Lung (tissue), 12 donors: ENCODE data around the gene SLX9. TPM values are rescaled to one million over a fixed set of nuclear protein-coding genes. Genes with fewer than 3 reads are reported as not detected.

ENCODE experiments used
- ATAC-seq: fragments of 200-7000 bp; cut with Tn5 transposase; one replicate; pipeline ENCODE4 v1.9.1; 2020; ENCODE audit warnings: moderate number of reproducible peaks; ENCODE audit not compliant: insufficient read depth, low FRiP score
- DNase-seq, 3 donors: peaks; one replicate each; pipeline ENCODE4 v3.0.0-alpha.2; 2013 to 2017
- H3K27ac ChIP-seq, 2 donors: one replicate each; pipeline ENCODE4 v1.5.1; 2013; ENCODE audit warnings: mild to moderate bottlenecking in 2 of 2, moderate library complexity in 2 of 2, control low read depth in 1 of 2, inconsistent platforms in 1 of 2, low read depth in 1 of 2, low read length in 1 of 2
- H3K27me3 ChIP-seq, 3 donors: one replicate each; pipeline ENCODE4 v1.5.1; 2013; ENCODE audit warnings: low read length in 2 of 3; ENCODE audit not compliant: control insufficient read depth in 3 of 3, insufficient read depth in 3 of 3
- H3K36me3 ChIP-seq, 4 donors: one replicate each; pipeline ENCODE4 v1.5.1; 2013; ENCODE audit warnings: low read length in 4 of 4, mild to moderate bottlenecking in 1 of 4, moderate library complexity in 1 of 4; ENCODE audit not compliant: control insufficient read depth in 4 of 4, insufficient read depth in 4 of 4
- H3K4me1 ChIP-seq, 5 donors: one replicate each; pipeline ENCODE4 v1.5.1; 2013; ENCODE audit warnings: low read length in 5 of 5, mild to moderate bottlenecking in 2 of 5, moderate library complexity in 1 of 5; ENCODE audit not compliant: control insufficient read depth in 5 of 5, insufficient read depth in 5 of 5
- H3K4me3 ChIP-seq: one replicate; pipeline ENCODE4 v1.5.1; 2013; ENCODE audit warnings: mild to moderate bottlenecking, control low read depth, moderate library complexity
- H3K9ac ChIP-seq, 2 donors: one replicate each; pipeline ENCODE4 v1.5.1; 2013; ENCODE audit warnings: low read length in 2 of 2, control low read depth in 1 of 2; ENCODE audit not compliant: insufficient read depth in 1 of 2
- H3K9me3 ChIP-seq, 4 donors: one replicate each; pipeline ENCODE4 v1.5.1; 2013; ENCODE audit warnings: low read length in 3 of 4, mild to moderate bottlenecking in 1 of 4, moderate library complexity in 1 of 4; ENCODE audit not compliant: control insufficient read depth in 4 of 4, insufficient read depth in 3 of 4
- CTCF ChIP-seq: IDR thresholded peaks from 2 replicates; pipeline ENCODE4 v1.5.1; 2012; ENCODE audit warnings: mild to moderate bottlenecking; ENCODE audit errors: control extremely low read depth, extremely low read depth
- WGBS, 2 donors: extraction: QIAGEN DNeasy Blood & Tissue Kit; methylation state at CpG; one replicate each; pipeline ENCODE4 v1.1.7; 2013; 5-methylcytosine and 5-hydroxymethylcytosine counted together
- polyA plus RNA-seq, 2 donors: library from polyadenylated mRNA; stranded (reverse); fragments of 200-250 nt; gene quantifications; one replicate each; pipeline ENCODE4 v1.2.1, GENCODE V29; 2013
- total RNA-seq, 2 donors: library from RNA; depleted of rRNA in 1 of 2; stranded (reverse); fragments of >200 nt in 1 of 2; gene quantifications; one replicate each; pipeline ENCODE4 v1.2.1, GENCODE V29; 2014 to 2021
- donor health status: control.
- donor health status: control.
- donor health status: Bipolar disorder and iron deficiency.
- donor health status: healthy.
- donor health status: DM: yes; HTN: yes; CAD: no.

Gene SLX9
- total and polyA plus RNA-seq, 4 donors, result 10.3 to 36.9 (median 27.0) TPM

DNA sequence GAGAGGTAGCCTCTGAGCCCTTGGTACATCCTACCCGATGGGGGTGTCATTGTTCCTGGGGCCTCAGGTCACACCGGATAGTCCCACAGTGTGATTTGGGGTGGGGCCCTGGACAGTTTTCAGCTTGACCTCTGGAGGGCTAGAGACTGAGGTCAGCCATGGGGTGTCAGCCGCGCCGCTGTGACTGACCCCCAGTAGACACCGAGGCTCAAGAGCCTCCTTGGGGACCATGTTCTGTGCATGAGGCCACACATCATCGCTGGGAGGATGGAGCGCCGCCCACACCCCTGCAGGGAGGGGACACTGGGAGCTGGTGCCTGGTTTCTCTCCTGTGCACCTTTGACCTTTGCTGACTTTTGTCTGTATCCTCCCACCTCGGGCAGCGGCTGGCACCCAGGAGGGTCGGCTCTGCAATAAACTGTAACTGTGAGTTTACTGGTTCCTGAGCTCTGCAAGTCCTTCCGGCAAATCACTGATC, 41.8 kb upstream of the SLX9 start:
- Histone ChIP-seq H3K4me3 (no peak overlapping the region), H3K27ac (no peak overlapping the region), H3K9me3 (no peaks in the 10 kb centered on the region), H3K4me1 (peaks cover 0 to 16% (median 0%) of the 10 kb centered on the region in 5 donors), H3K36me3 (peaks cover 0 to 18% (median 0%) of the 10 kb centered on the region in 4 donors), H3K27me3 (peaks cover 0 to 5% (median 0%) of the 10 kb centered on the region in 3 donors), H3K9ac (no peak overlapping the region)
- no peak for TF ChIP-seq CTCF
- ATAC-seq (no peak), DNase-seq (no peak)
- 80 to 92% methylated on average over 13 of the region's 13 CpGs for WGBS, 2 donors

GRCh38 chr21:44898851-44899767, 40.7 kb upstream of the SLX9 start:
- H3K4me3 ChIP-seq, result no peak overlapping the region
- H3K27me3 ChIP-seq, result peaks cover 0 to 5% (median 0%) of the 10 kb centered on the region in 3 donors
- ATAC-seq, result no peak
- H3K9me3 ChIP-seq, result peaks cover 0 to under 1% (median 0%) of the 10 kb centered on the region in 4 donors
- H3K36me3 ChIP-seq, result peaks cover 0 to 18% (median 0%) of the 10 kb centered on the region in 4 donors
- H3K27ac ChIP-seq, result no peak overlapping the region
- TF ChIP-seq CTCF, result no peak
- no peak for DNase-seq
- H3K9ac ChIP-seq, result no peak overlapping the region
- 83 to 91% methylated on average over 49 of the region's 49 CpGs for WGBS, 2 donors
- H3K4me1 ChIP-seq, result peaks cover 0 to 18% (median 0%) of the 10 kb centered on the region in 5 donors

DNA sequence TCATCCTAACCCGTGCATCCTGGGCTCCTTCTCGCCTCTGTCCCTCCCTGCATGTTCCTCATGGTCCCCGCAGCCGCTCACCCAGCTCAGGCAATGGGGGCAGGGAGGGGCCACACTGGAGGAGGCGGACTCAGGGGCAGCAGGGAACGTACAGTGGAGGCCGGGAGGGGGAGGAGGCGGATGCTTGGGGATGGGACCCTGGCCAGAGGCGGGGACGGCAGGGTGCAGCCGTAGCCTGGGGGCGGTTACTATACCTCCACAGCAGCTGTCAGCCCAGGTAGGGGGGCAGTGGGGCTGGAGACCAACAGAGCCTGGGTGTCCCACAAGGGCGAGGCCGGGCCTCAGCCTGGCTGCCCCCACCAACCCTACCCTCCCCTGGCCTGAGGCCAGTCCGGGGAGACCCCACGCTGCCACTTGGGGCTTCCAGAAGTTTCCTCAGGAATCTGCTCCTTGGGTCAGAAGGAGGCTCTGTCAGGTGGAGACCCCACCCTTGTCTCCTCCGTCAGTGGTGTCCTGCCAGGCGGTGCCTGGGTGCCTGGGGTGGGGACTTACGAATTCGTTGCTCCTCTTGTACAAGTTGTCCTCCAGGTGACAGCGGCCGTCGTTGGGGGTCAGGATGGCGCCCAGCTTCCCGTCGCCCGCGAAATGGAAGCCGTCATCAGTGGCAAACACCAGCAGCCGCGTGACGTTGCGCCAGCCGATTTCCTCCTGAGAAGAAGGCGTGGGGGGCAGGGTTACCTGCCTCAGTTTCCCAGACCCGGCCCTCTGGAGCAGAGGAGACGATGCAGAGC, 39.9 kb upstream of the SLX9 start:
- ATAC-seq (no peak), DNase-seq (no peak)
- TF ChIP-seq CTCF, result no peak
- peaks cover 0 to 4% (median 0%) of the 10 kb centered on the region in 4 donors for H3K9me3 ChIP-seq
- H3K4me1 ChIP-seq, result peaks cover 0 to 18% (median 0%) of the 10 kb centered on the region in 5 donors
- no peak overlapping the region for H3K9ac ChIP-seq
- H3K27ac ChIP-seq, result no peak overlapping the region
- WGBS, 2 donors, result 89 to 91% methylated on average over 37 of the region's 37 CpGs
- peaks cover 0 to 10% (median 0%) of the 10 kb centered on the region in 3 donors for H3K27me3 ChIP-seq
- H3K4me3 ChIP-seq, result no peak overlapping the region
- H3K36me3 ChIP-seq, result peaks cover 0 to 15% (median 0%) of the 10 kb centered on the region in 4 donors
